ENCODE results near the gene OR2T8.
A peak's percentile ranks its signal among the peaks of the same experiment; 100 is the strongest.

The OR2T8 gene

GRCh38 chr1:247905181-247905580 is 14.9 kb upstream of the OR2T8 start:
- DNase-seq (ENCODE audit: low read depth in 2 of 2), result no peak

GRCh38 chr1:247905910-247906503 is 14.0 kb upstream of the OR2T8 start:
- DNase-seq (ENCODE audit: low read depth in 2 of 2), result no peak
- no peak overlapping the region for H3K4me3 ChIP-seq (replicated peaks in 1 of 2; ENCODE audit: low read depth in 2 of 2, low read length in 2 of 2)
- TF ChIP-seq CTCF (IDR thresholded peaks at IDR 0.05; ENCODE audit: low read depth, low read length), result no peak

More at GRCh38 chr1:247905181-247905580, 14.9 kb upstream of the OR2T8 start:
- H3K4me3 ChIP-seq (replicated peaks in 1 of 2; ENCODE audit: low read depth in 2 of 2, low read length in 2 of 2), result no peak overlapping the region
- TF ChIP-seq CTCF (IDR thresholded peaks at IDR 0.05; ENCODE audit: low read depth, low read length), result no peak

- no peak for TF ChIP-seq CTCF (IDR thresholded peaks at IDR 0.05; ENCODE audit: low read depth, low read length)
- DNase-seq (ENCODE audit: low read depth in 2 of 2), result peak; percentile 30 to 85
- peak overlapping the region in 1 of 2 donors; percentile 33 for H3K4me3 ChIP-seq (replicated peaks in 1 of 2; ENCODE audit: low read depth in 2 of 2, low read length in 2 of 2)
Measured at GRCh38 chr1:247906504-247907047, 13.5 kb upstream of the OR2T8 start.

GRCh38 chr1:247908766-247909165 is 11.3 kb upstream of the OR2T8 start:
- no peak for DNase-seq (ENCODE audit: low read depth in 2 of 2)
- no peak for TF ChIP-seq CTCF (IDR thresholded peaks at IDR 0.05; ENCODE audit: low read depth, low read length)

GRCh38 chr1:247913786-247914185 is 6.3 kb upstream of the OR2T8 start:
- no peak overlapping the region for H3K4me3 ChIP-seq (replicated peaks in 1 of 2; ENCODE audit: low read depth in 2 of 2, low read length in 2 of 2)
- TF ChIP-seq CTCF (IDR thresholded peaks at IDR 0.05; ENCODE audit: low read depth, low read length), result no peak
- no peak for DNase-seq (ENCODE audit: low read depth in 2 of 2)

More at GRCh38 chr1:247908766-247909165, 11.3 kb upstream of the OR2T8 start:
- H3K4me3 ChIP-seq (replicated peaks in 1 of 2; ENCODE audit: low read depth in 2 of 2, low read length in 2 of 2), result no peak overlapping the region

GRCh38 chr1:247914941-247915662 is 5.0 kb upstream of the OR2T8 start:
- TF ChIP-seq CTCF (IDR thresholded peaks at IDR 0.05; ENCODE audit: low read depth, low read length), result no peak
- DNase-seq (ENCODE audit: low read depth in 2 of 2), result peak in 1 of 2 donors; percentile 28

More at GRCh38 chr1:247914941-247915662, 5.0 kb upstream of the OR2T8 start:
- H3K4me3 ChIP-seq (replicated peaks in 1 of 2; ENCODE audit: low read depth in 2 of 2, low read length in 2 of 2), result no peak overlapping the region

Measured in cardiac fibroblast (primary cell).